Endothelial cell of umbilical vein (primary cell): ENCODE measurements around the gene TSEN34. TPM values are rescaled to one million over a fixed set of nuclear protein-coding genes. Genes with fewer than 3 reads are reported as not detected.

Experiments used
- BruUV-seq: library from RNA; stranded (reverse); fragments of 400-500 nt; replicated peaks from 2 replicates; lab custom pipeline; 2021; lab: Mats Ljungman, UMichigan
- CTCF ChIA-PET: fragments of 300-600, 350-600 bp; sonication (Branson Sonifier 250); formaldehyde crosslinking; loops from one replicate; lab custom pipeline; 2021; ENCODE audit warnings: antibody characterized with exemption, inconsistent platforms; lab: Charles Lee
- POLR2A ChIA-PET: fragments of 300-600, 350-600 bp; sonication (Branson Sonifier 250); formaldehyde crosslinking; loops from one replicate; lab custom pipeline; 2021; ENCODE audit warnings: antibody characterized with exemption, inconsistent platforms; lab: Charles Lee
- DNase-seq: peaks from one replicate; pipeline ENCODE4 v3.0.0-alpha.2; 2011; ENCODE audit warnings: low read depth, low spot score
- FAIRE-seq: peaks from 2 replicates; lab custom pipeline; 2011; peaks lifted over from hg19 to GRCh38; lab: Jason Lieb, UNC
- H2AFZ ChIP-seq: 2 replicates; pipeline ENCODE4 v1.6.0; 2012; ENCODE audit warnings: low read depth, low read length, control low read depth, inconsistent platforms
- H3K27ac ChIP-seq: 2 replicates; pipeline ENCODE4 v1.5.1; 2011; ENCODE audit warnings: low read depth, mild to moderate bottlenecking, control low read depth, low read length, moderate library complexity; ENCODE audit not compliant: insufficient read depth
- H3K27me3 ChIP-seq, 2 experiments: 2 replicates each; pipeline versions ENCODE4 v1.6.0 to v1.6.1; 2011; ENCODE audit warnings: low read length in 2 of 2, mixed read lengths in 1 of 2; ENCODE audit not compliant: control insufficient read depth in 2 of 2, insufficient read depth in 2 of 2
- H3K36me3 ChIP-seq, 2 experiments: 2 replicates in 1 of 2; 3 replicates in 1 of 2; pipeline ENCODE4 v1.5.1; 2011; ENCODE audit warnings: low read length in 2 of 2, mild to moderate bottlenecking in 1 of 2, moderate library complexity in 1 of 2; ENCODE audit not compliant: control insufficient read depth in 2 of 2, insufficient read depth in 2 of 2; ENCODE audit errors: extremely low read depth in 1 of 2
- H3K4me1 ChIP-seq: 3 replicates; pipeline ENCODE4 v1.5.1; 2011; ENCODE audit warnings: mild to moderate bottlenecking, low read length; ENCODE audit not compliant: control insufficient read depth, insufficient read depth; ENCODE audit errors: extremely low read depth
- H3K4me2 ChIP-seq: 2 replicates; pipeline ENCODE4 v1.6.1; 2011; ENCODE audit warnings: low read length, control low read depth, mixed read lengths; ENCODE audit not compliant: insufficient read depth
- H3K4me3 ChIP-seq, 3 experiments: fragments of 200-600 bp in 1 of 3; sonication (generic), shearing (Covaris generic) in 1 of 3; replicated peaks in 1 of 3; 2 replicates each; pipeline ENCODE4 v1.5.1; 2011 to 2016; ENCODE audit warnings: control low read depth in 3 of 3, low read length in 3 of 3, mild to moderate bottlenecking in 2 of 3, inconsistent platforms in 1 of 3, low read depth in 1 of 3, moderate library complexity in 1 of 3; ENCODE audit not compliant: insufficient read depth in 1 of 3
- H3K79me2 ChIP-seq: 2 replicates; pipeline ENCODE4 v1.6.0; 2012; ENCODE audit warnings: low read length, inconsistent platforms; ENCODE audit not compliant: control insufficient read depth, insufficient read depth
- H3K9ac ChIP-seq: replicated peaks from 2 replicates; pipeline ENCODE3; 2011; ENCODE audit warnings: low read length, control low read depth; ENCODE audit not compliant: insufficient read depth; ENCODE audit errors: extremely low read depth
- H3K9me1 ChIP-seq: replicated peaks from 3 replicates; pipeline ENCODE4 v1.6.0; 2011; ENCODE audit warnings: mild to moderate bottlenecking, low read length; ENCODE audit not compliant: control insufficient read depth, insufficient read depth; ENCODE audit errors: extremely low read depth
- H3K9me3 ChIP-seq: replicated peaks from 2 replicates; pipeline ENCODE4 v1.5.1; 2012; ENCODE audit warnings: low read length, inconsistent platforms; ENCODE audit not compliant: control insufficient read depth, insufficient read depth
- H4K20me1 ChIP-seq: replicated peaks from 2 replicates; pipeline ENCODE3; 2011; ENCODE audit warnings: mild to moderate bottlenecking, low read length; ENCODE audit not compliant: control insufficient read depth, insufficient read depth; ENCODE audit errors: extremely low read depth
- EZH2 ChIP-seq: IDR thresholded peaks from 2 replicates; pipeline ENCODE4 v1.6.1; 2012; ENCODE audit warnings: borderline replicate concordance, low read depth, mild to moderate bottlenecking, moderate library complexity, low read length, inconsistent platforms; ENCODE audit not compliant: severe bottlenecking
- FOS ChIP-seq: IDR thresholded peaks from 2 replicates; pipeline ENCODE4 v1.6.1; 2011; ENCODE audit warnings: mild to moderate bottlenecking, low read length, moderate library complexity, borderline replicate concordance; ENCODE audit not compliant: insufficient read depth
- GATA2 ChIP-seq: IDR thresholded peaks from 2 replicates; pipeline ENCODE4 v1.7.0; 2011; ENCODE audit warnings: low read depth, mild to moderate bottlenecking, moderate library complexity, mixed read lengths, low read length; ENCODE audit not compliant: insufficient read length, insufficient read depth
- JUN ChIP-seq: IDR thresholded peaks from 2 replicates; pipeline ENCODE4 v1.6.1; 2011; ENCODE audit warnings: borderline replicate concordance, low read depth; ENCODE audit not compliant: insufficient read length, insufficient read depth
- MYC ChIP-seq: IDR thresholded peaks from one replicate; pipeline ENCODE4 v1.6.1; 2011; ENCODE audit warnings: mild to moderate bottlenecking, low read depth, low read length
- POLR2A ChIP-seq: IDR thresholded peaks from 2 replicates; pipeline ENCODE4 v1.6.1; 2012; ENCODE audit warnings: low read depth, mild to moderate bottlenecking, control low read depth, low read length
- POLR2AphosphoS5 ChIP-seq: IDR thresholded peaks from 2 replicates; pipeline ENCODE4 v1.6.1; 2012; ENCODE audit warnings: low read depth, mild to moderate bottlenecking, control low read depth, low read length, moderate library complexity; ENCODE audit not compliant: insufficient read depth
- dilution Hi-C: fragments of 300-500 bp; cut with MboI; formaldehyde crosslinking; loops from one replicate; pipeline ENCODE4 v1.15.0; 2019; ENCODE audit warnings: low sequenced_read_pairs; ENCODE audit not compliant: extremely low pct_ligation_motif_present
- intact Hi-C: fragments of 100-400 bp; cut with micrococcal nuclease; formaldehyde crosslinking; loops from one replicate; pipeline ENCODE4 v1.10.0; 2022
- polyA plus RNA-seq, 4 experiments: library from polyadenylated mRNA; depleted of rRNA in 3 of 4; stranded (reverse) in 3 of 4; unstranded in 1 of 4; fragments of >200 nt; gene quantifications; 2 replicates each; pipeline versions ENCODE4 v1.2.1 to v1.2.3, GENCODE V29; 2011 to 2012; ENCODE audit warnings: missing spikeins in 1 of 4
- total RNA-seq: library from RNA; stranded (reverse); gene quantifications from 2 replicates; pipeline ENCODE4 v1.2.3, GENCODE V29; 2021
- TF ChIP-seq, protein P1 (sequence below), 2 donors: IDR thresholded peaks; 1 replicate in 1 of 2; 2 replicates in 1 of 2; pipeline ENCODE4 v1.5.1; 2011; ENCODE audit warnings: low read length in 2 of 2, mild to moderate bottlenecking in 2 of 2, moderate library complexity in 2 of 2, control low read depth in 1 of 2, inconsistent platforms in 1 of 2, low read depth in 1 of 2; ENCODE audit not compliant: insufficient read depth in 1 of 2; ENCODE audit errors: extremely low read depth in 1 of 2
- TF ChIP-seq, protein P2 (sequence below): IDR thresholded peaks from 2 replicates; pipeline ENCODE4 v1.6.1; 2011; ENCODE audit not compliant: insufficient read depth, insufficient read length

The TSEN34 gene
- total and polyA plus RNA-seq, 2 donors (not counting 3 experiments of a cell fraction or from before 2014, with no cell fraction given) = 40.7 to 81.9 TPM

DNA sequence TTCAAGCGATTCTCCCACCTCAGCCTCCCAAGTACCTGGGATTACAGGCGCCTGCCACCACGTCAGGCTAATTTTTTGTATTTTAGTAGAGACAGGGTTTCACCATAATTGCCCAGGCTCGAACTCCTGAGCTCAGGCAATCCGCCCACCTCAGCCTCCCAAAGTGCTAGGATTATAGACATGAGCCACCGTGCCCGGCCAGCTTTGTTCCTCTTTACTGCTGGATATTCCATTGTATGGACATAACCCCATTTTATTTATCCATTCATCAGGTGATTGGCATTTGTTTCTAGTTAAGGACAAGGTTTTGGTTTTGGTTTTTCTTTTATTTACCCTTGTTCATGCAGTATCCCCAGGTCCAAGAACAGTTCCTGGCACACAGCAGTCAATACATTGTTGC lies 5.4 kb downstream of the TSEN34 start:
- DNase-seq (no peak), FAIRE-seq (no peak)
- Histone ChIP-seq H3K4me1 (peaks cover 9% of the 10 kb centered on the region), H3K9me3 (no peaks in the 10 kb centered on the region), H3K4me3 (no peak overlapping the region), H3K9ac (no peak overlapping the region), H3K27ac (no peak overlapping the region), H3K79me2 (peaks cover 19% of the 10 kb centered on the region), H4K20me1 (peaks cover under 1% of the 10 kb centered on the region), H3K27me3 (no peaks in the 10 kb centered on the region), H2AFZ (no peak overlapping the region), H3K36me3 (peaks cover 1 to 4% of the 10 kb centered on the region in 2 experiments), H3K9me1 (no peaks in the 10 kb centered on the region), H3K4me2 (no peak overlapping the region)
- POLR2A ChIA-PET = no interaction called here
- no TSS peak for BruUV-seq
- CTCF ChIA-PET = interaction anchor here (1.3 to 1.8 kb wide), 2 partner anchors 14 to 17 kb away, joined by 3 to 5 read pairs; no protein-coding TSS in a partner anchor
- TF ChIP-seq FOS (no peak), POLR2AphosphoS5 (no peak), GATA2 (no peak), POLR2A (no peak), EZH2 (no peak), MYC (no peak), JUN (no peak)
- TF ChIP-seq, protein P1, sequence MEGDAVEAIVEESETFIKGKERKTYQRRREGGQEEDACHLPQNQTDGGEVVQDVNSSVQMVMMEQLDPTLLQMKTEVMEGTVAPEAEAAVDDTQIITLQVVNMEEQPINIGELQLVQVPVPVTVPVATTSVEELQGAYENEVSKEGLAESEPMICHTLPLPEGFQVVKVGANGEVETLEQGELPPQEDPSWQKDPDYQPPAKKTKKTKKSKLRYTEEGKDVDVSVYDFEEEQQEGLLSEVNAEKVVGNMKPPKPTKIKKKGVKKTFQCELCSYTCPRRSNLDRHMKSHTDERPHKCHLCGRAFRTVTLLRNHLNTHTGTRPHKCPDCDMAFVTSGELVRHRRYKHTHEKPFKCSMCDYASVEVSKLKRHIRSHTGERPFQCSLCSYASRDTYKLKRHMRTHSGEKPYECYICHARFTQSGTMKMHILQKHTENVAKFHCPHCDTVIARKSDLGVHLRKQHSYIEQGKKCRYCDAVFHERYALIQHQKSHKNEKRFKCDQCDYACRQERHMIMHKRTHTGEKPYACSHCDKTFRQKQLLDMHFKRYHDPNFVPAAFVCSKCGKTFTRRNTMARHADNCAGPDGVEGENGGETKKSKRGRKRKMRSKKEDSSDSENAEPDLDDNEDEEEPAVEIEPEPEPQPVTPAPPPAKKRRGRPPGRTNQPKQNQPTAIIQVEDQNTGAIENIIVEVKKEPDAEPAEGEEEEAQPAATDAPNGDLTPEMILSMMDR (IDR thresholded peaks at IDR 0.05; ENCODE audit: extremely low read depth in 1 of 2, insufficient read depth in 1 of 2, low read depth in 1 of 2, low read length in 2 of 2) = no peak
- TF ChIP-seq, protein P2, sequence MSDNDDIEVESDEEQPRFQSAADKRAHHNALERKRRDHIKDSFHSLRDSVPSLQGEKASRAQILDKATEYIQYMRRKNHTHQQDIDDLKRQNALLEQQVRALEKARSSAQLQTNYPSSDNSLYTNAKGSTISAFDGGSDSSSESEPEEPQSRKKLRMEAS = no peak
- intact Hi-C loops (no loop called here), dilution Hi-C loops (no loop called here)
